ENCODE results near the gene KLK2. TPM values are rescaled to one million over a fixed set of nuclear protein-coding genes. Genes with fewer than 3 reads are reported as not detected.

Gene KLK2
- total RNA-seq, 4 donors from 2014 or later, result not detected

DNA sequence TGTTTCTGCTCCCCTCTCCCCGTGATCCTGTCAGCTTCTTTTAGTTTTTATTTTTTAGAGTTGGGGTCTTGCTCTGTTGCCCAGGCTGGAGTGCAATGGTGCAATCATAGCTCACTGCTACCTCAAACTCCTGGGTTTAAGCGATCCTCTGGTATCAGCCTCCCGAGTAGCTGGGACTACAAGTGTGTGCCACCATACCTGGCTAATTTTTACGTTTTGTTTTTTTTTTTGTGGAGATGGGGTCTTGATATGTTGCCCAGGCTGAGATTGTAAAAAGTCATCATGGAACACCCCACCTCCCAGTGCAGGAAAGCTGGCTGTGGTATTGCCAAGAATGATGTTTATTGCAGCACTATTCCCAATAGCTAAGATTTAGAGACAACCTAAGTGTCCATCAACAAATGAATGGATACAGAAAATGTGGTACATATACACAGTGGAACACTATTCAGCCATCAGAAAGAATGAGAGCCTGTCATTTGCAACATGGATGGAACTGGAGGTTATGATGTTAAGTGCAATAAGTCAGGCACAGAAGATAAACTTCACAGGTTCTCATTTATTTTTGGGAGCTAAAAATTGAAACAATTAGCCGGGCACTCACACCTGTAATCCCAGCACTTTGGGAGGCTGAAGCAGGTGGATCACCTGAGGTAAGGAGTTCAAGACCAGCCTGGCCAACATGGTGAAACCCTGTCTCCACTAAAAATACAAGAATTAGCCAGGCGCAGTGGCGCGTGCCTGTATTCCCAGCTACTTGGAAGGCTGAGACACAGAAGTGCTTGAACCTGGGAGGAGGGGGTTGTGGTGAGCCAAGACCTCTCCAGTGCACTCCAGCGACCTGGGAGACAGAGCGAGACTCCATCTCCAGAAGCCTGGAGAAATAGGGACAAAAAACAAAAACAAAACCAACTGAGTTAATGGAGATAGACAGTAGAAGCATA is 33.3 kb upstream of the KLK2 start:
- TF ChIP-seq, protein P1, sequence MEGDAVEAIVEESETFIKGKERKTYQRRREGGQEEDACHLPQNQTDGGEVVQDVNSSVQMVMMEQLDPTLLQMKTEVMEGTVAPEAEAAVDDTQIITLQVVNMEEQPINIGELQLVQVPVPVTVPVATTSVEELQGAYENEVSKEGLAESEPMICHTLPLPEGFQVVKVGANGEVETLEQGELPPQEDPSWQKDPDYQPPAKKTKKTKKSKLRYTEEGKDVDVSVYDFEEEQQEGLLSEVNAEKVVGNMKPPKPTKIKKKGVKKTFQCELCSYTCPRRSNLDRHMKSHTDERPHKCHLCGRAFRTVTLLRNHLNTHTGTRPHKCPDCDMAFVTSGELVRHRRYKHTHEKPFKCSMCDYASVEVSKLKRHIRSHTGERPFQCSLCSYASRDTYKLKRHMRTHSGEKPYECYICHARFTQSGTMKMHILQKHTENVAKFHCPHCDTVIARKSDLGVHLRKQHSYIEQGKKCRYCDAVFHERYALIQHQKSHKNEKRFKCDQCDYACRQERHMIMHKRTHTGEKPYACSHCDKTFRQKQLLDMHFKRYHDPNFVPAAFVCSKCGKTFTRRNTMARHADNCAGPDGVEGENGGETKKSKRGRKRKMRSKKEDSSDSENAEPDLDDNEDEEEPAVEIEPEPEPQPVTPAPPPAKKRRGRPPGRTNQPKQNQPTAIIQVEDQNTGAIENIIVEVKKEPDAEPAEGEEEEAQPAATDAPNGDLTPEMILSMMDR (IDR thresholded peaks at IDR 0.05), result no peak
- no peak for TF ChIP-seq POLR2A (IDR thresholded peaks at IDR 0.05)
- DNase-seq, result no peak
- Histone ChIP-seq H3K27me3 (peaks cover 0 to 57% (median 0%) of the 10 kb centered on the region in 4 donors), H3K4me3 (no peak overlapping the region), H3K27ac (no peak overlapping the region), H3K36me3 (no peaks in the 10 kb centered on the region), H3K4me1 (peaks cover 0 to 25% (median 5%) of the 10 kb centered on the region in 3 donors), H3K9me3 (peaks cover 0 to 11% (median 0%) of the 10 kb centered on the region in 3 donors)
- intact Hi-C loops (cut with DNase I), result no loop called here
- WGBS, 2 donors, result 74 to 80% methylated on average over 7 to 10 of the region's 10 CpGs

DNA sequence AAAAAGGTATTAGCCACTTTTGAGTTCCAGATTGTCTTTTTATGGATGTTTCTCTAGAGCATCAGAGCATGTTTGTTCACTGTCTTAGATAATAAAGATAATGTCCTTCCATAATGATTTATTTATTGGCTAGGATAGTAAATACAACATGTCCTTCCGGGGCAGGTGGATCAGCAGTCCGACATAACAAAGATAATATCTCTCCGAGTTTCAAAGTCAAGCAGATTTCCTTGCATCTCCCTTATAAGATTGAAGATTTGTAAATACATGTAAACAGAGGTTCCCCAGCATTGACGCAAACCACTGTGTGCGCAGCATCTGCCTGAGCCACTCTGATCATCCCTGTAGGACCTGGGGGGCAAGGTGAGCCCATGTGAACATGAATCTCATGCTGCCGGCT is 31.1 kb upstream of the KLK2 start:
- H3K27ac ChIP-seq, result no peak overlapping the region
- intact Hi-C loops (cut with DNase I), result no loop called here
- TF ChIP-seq POLR2A (IDR thresholded peaks at IDR 0.05), result no peak
- TF ChIP-seq, protein P1 (IDR thresholded peaks at IDR 0.05), result no peak
- DNase-seq, result no peak
- peaks cover 0 to 11% (median 0%) of the 10 kb centered on the region in 3 donors for H3K9me3 ChIP-seq
- peaks cover 0 to 4% (median 0%) of the 10 kb centered on the region in 3 donors for H3K4me1 ChIP-seq
- WGBS, 2 donors, result 60 to 72% methylated on average over 5 to 6 of the region's 6 CpGs
- H3K36me3 ChIP-seq, result no peaks in the 10 kb centered on the region
- peaks cover 0 to 44% (median 0%) of the 10 kb centered on the region in 4 donors for H3K27me3 ChIP-seq
- H3K4me3 ChIP-seq, result no peak overlapping the region

GRCh38 chr19:50843205-50843604 is 30.0 kb upstream of the KLK2 start:
- H3K4me3 ChIP-seq, result no peak overlapping the region
- DNase-seq, result no peak
- 86 to 90% methylated on average over 2 of the region's 2 CpGs for WGBS, 2 donors
- H3K4me1 ChIP-seq, result no peaks in the 10 kb centered on the region
- TF ChIP-seq, protein P1 (IDR thresholded peaks at IDR 0.05), result no peak
- no peak for TF ChIP-seq POLR2A (IDR thresholded peaks at IDR 0.05)
- no peaks in the 10 kb centered on the region for H3K36me3 ChIP-seq
- H3K27me3 ChIP-seq, result peaks cover 0 to 37% (median 0%) of the 10 kb centered on the region in 4 donors
- peaks cover 0 to 11% (median 0%) of the 10 kb centered on the region in 3 donors for H3K9me3 ChIP-seq
- intact Hi-C loops (cut with DNase I), result no loop called here
- no peak overlapping the region for H3K27ac ChIP-seq

GRCh38 chr19:50843701-50844221 is 29.5 kb upstream of the KLK2 start:
- H3K36me3 ChIP-seq, result no peaks in the 10 kb centered on the region
- H3K9me3 ChIP-seq, result peaks cover 0 to 11% (median 0%) of the 10 kb centered on the region in 3 donors
- intact Hi-C loops (cut with DNase I), result no loop called here
- no peak overlapping the region for H3K27ac ChIP-seq
- peaks cover 0 to 37% (median 0%) of the 10 kb centered on the region in 4 donors for H3K27me3 ChIP-seq
- no peak for DNase-seq
- WGBS, 2 donors, result 77 to 83% methylated on average over 5 to 6 of the region's 7 CpGs
- no peak for TF ChIP-seq POLR2A (IDR thresholded peaks at IDR 0.05)
- H3K4me3 ChIP-seq, result no peak overlapping the region
- no peaks in the 10 kb centered on the region for H3K4me1 ChIP-seq

- Histone ChIP-seq H3K36me3 (no peaks in the 10 kb centered on the region), H3K4me1 (no peaks in the 10 kb centered on the region), H3K27ac (no peak overlapping the region), H3K9me3 (peaks cover 0 to 11% (median 0%) of the 10 kb centered on the region in 3 donors), H3K27me3 (peaks cover 0 to 38% (median 0%) of the 10 kb centered on the region in 4 donors), H3K4me3 (no peak overlapping the region)
- 58 to 62% methylated on average over 5 to 8 of the region's 8 CpGs for WGBS, 2 donors
- intact Hi-C loops (cut with DNase I), result no loop called here
- DNase-seq, result no peak
- TF ChIP-seq POLR2A (IDR thresholded peaks at IDR 0.05), result no peak
- TF ChIP-seq, protein P1 (IDR thresholded peaks at IDR 0.05), result no peak
Measured at GRCh38 chr19:50844296-50844935, 28.8 kb upstream of the KLK2 start.
